GM10266 (cell line): ENCODE data around the gene MACROD2.
"Not testable (repeated sequence)": the region's sequence is repeated elsewhere in the genome, so short reads cannot be mapped to it uniquely, and the experiment has no call there.

ENCODE experiments used
- DNase-seq: peaks from one replicate; pipeline ENCODE4 v3.0.0; 2012; ENCODE audit errors: extremely low spot score
- CTCF ChIP-seq: IDR thresholded peaks from 2 replicates; pipeline ENCODE4 v1.5.1; 2012; ENCODE audit warnings: mild to moderate bottlenecking, low read depth; ENCODE audit not compliant: control insufficient read depth, insufficient read depth; ENCODE audit errors: missing control alignments

MACROD2 gene

GRCh38 chr20:14219801-14220461 is 224.6 kb downstream of the MACROD2 start:
- no peak for DNase-seq
- TF ChIP-seq CTCF: no peak

- no peak for DNase-seq
Measured at GRCh38 chr20:14220986-14221385, 225.7 kb downstream of the MACROD2 start.

GRCh38 chr20:14223806-14224205 is 228.5 kb downstream of the MACROD2 start:
- TF ChIP-seq CTCF: no peak
- DNase-seq: no peak

More at GRCh38 chr20:14220986-14221385, 225.7 kb downstream of the MACROD2 start:
- no peak for TF ChIP-seq CTCF

- not testable (repeated sequence) for DNase-seq
Measured at GRCh38 chr20:14226051-14227049, 231.0 kb downstream of the MACROD2 start.

GRCh38 chr20:14232650-14233049 is 237.3 kb downstream of the MACROD2 start:
- TF ChIP-seq CTCF: no peak
- no peak for DNase-seq

GRCh38 chr20:14234666-14235295 is 239.5 kb downstream of the MACROD2 start:
- no peak for TF ChIP-seq CTCF
- no peak for DNase-seq

GRCh38 chr20:14235355-14235754 is 240.0 kb downstream of the MACROD2 start:
- DNase-seq: no peak
- no peak for TF ChIP-seq CTCF
